NCI-H187 (cell line): ENCODE data around the gene ACMSD.

Experiments used
- DNase-seq, 2 experiments: peaks; one replicate each; lab custom pipeline; 2025; lab: John Stamatoyannopoulos, UW

Gene ACMSD

DNA sequence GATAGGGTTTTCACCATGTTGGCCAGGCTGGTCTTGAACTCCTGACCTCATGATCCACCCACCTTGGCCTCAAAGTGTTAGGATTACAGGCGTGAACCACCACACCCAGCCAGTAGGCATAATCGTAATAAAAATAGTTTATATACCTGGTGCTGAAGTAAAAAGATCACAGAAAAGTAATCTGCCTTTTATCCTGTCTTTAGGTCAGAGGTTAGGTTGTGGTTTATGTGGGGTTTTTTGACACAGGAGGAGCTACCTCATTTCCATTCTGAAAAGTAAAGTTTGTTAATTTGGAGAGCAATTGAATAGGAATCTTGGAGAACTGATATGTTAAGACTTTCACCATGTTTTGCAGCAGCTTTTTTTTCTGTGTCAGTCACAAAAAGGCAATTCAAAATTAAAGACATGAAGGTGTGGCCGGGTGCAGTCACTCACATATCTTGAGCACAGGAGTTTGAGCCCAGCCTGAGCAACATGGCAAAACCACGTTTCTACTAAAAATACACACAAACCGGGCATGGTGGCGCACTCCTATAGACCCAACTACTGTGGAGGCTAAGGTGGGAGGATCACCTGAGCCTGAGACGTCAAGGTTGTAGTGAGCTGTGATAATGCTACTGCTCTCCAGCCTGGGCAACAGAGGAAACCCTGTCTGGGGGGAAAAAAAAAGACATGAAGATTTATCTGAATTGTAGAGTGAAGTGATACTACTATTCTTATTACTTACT lies 111.7 kb downstream of the ACMSD start:
- no peak for DNase-seq

DNA sequence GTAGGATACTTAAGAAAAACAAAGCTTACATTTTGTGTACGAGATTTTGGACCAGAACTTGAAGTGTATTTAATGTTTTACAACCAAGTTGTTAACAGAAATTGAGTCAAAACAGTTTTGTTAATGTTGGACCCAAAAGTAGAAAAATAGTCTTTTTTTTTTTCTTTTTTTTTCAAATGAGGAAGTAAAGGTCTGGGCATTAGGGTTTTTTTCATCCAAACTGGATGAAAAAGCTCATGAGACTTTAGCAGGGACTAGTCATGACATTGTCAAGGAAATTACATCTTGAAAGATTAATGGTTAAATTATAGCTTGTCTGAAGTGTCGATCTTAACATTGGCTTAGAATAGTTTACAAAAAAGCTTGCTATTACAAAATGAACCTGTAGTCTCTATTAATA lies 112.5 kb downstream of the ACMSD start:
- no peak for DNase-seq
